ENCODE data around the gene CYTH4.

The CYTH4 gene

DNA sequence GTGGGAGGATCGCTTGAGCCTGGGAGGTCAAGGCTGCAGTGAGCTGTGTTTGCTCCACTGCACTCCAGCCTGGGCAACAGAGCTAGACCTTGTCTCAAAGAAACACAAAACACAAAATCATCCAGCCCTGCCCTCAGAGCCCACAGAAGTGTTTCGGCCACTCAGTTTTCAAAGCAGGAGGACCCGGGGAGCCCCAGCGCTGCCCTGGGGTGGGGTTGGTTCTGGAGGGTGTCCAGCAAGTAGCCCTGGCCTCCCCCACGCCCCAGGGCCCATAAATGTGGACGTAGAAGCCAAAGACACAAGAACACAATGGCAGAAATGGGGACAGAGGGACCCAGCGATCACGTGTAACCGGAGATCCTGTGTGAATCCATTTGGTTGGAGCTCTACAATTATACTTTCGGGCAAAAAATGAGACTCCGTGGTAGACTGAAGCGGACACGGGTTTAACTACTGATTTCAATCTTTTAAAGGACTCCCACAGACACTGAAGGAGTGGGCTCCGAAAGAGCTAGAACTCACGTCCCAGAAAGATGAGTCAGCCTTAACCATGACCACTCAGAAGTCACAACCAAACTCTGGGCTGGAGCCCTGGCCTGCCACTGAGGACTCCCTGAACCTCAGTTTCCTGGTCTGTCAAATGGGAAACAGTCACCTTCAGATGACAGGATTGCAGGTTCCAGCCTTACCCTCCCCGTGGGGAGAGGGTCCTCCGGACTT is 9.0 kb upstream of the CYTH4 start:
- DNase-seq = no peak

DNA sequence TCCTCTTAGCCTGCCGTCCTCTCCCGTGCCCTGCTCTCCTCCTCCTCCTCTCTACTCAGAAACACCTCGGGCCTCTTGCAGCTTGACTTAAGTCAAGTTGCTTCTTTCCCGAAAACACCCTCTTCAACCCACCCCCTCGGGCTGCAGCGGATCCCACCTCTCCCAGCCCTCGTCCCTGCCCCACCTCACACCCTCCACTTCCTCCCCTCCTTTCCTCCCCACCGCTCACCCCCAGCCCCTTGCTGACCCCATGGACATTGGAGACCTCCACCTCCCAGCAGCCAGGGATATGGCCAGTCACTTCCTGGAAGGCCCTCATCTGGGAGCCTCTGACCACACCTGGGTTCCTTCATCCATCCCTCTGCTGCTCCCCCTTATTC is 8.5 kb upstream of the CYTH4 start:
- DNase-seq = no peak

DNA sequence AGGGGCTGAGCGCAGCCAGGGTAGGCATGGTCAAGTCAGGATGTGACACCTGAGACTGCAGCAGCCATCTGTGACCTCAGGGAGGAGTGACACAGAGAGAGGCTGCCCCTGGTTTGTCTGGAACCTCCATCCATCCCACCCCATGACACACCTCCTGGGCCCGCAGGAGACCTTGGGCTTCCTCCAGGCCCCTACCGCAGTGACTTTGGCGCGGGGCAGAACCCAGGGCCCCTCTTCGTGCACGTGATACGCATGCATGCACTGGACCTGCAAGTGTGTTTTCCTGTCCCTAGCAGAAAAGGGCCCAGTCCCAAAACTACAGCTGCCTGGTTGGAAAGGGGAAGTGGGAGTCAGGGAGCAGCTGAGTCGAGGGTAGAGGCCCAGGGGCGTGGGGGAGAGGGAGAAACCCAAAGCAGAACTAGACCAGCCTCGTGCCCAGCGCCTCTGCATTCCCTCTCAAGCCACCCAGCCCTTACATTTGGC is 7.9 kb upstream of the CYTH4 start:
- no peak for DNase-seq

GRCh38 chr22:37275134-37275533 is 7.2 kb upstream of the CYTH4 start:
- DNase-seq = no peak

GRCh38 chr22:37275622-37276021 is 6.7 kb upstream of the CYTH4 start:
- no peak for DNase-seq

DNA sequence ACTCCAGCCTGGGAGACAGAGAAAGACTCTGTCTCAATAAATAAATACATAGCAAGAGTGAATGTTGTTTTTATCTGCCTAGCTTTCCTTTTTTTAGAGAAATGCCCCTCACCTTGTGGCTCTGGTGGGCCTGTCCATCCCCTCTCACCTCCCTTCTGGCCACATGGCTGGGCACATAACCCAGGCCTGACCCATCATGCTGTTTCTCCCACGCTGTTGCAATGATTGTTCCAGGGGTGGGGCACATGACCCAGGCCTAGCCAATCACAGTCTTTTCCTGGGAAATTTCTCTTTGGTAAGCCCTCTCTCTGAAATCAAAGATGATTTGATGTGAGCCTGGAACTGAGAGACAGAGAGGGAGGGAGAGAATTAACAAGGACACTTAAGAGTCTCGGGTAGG is 5.5 kb upstream of the CYTH4 start:
- DNase-seq = no peak

- no peak for DNase-seq
Observed at GRCh38 chr22:37277384-37277783, 4.9 kb upstream of the CYTH4 start.

- no peak for DNase-seq
Observed at GRCh38 chr22:37278261-37278660, 4.0 kb upstream of the CYTH4 start.

DNA sequence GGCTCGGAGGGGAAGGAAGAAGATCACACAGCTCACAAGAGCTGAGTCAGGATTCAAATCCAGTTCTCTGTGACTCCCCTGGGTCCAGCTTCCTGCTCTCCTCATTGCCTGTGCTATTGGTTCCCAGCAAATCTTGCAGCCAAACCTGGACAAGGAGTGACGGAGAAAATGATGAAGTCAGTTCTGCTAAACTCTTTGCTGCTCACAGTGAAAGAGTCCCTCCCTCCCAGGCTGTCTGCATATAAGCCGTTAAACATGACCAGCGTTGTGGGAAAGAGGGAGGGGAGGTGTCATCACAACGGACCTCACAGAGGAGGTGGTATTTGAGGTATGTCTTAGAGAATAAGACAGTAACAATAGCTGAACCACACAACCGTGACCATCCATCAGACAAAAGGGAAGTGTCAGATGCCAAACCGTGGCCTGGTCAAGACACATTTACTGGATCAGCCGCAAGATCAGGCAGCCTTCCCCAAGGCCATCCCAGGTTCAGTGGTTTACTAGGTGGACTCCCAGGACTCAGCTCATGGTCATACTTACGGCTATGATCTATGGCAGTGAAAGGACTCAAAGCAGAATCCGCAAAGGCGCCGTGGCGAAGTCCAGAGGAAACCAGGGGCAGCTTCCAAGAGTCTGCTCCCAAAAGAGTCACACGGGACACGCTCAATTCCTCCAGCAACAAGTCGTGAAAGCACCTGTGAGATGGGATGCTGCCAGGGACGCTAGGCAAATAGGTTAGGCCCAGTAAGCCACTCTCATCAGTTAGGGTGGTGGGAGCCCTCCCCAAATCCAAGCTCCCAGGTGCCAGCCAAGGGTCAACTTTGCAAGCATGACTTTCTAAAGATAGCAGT is 2.8 kb upstream of the CYTH4 start:
- no peak for DNase-seq

- no peak for DNase-seq
Observed at GRCh38 chr22:37280718-37281117, 1.6 kb upstream of the CYTH4 start.

DNA sequence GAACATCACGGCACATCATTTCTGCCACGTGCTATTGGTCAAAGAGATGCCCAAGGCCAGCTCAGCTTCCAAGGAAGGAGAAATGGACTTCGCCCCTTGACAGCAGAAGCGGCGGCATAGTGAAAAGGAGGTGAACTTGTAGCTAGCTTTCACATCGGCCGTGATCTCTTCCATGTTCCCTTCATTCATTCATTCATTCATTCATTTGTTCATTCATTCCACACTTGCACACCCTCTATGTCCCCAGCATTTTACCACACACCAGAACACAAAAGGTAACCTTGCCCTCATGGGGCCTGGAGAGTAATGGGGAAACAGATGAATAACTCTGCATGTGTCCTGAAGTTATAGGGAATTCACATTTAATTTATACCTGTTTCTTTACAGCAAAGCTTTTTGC is 1.1 kb upstream of the CYTH4 start:
- no peak for DNase-seq

DNA sequence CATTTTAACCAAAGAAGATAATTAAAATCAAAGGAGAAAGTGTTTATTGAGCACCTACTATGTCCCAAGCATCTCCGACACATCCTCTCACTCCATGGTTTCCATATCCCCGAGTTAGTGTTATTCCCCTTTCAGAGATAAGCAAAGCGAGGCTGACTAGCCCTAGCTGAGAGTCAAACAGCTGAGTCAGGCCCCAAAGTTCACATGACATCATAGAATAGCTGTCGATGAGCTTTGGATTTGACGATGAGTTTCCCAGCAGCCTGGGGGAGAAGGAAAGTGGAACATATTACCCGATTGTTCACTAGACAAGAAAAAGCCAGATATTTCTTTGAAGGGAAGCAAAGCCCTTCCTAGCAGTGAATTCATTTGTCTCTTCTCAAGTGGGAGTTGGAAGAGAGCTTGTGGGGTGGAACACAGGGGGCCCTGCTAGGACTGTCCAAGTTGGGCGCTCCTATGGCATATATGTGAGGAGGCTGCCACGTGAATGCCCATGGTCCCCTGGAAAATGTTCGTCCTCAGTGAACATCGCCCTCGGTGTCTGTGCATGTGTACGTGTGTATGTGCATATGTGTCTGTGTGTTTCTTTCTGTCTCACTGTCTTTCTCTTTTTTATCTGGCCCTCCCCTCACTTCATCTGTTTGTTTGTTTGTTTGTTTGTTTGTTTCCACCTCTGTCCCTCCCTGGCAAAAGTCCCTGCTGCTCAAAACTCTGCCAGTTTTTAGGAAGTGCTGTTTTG is 493 bp upstream of the CYTH4 start:
- no peak for DNase-seq

- DNase-seq = no peak
Observed at GRCh38 chr22:37283393-37283937, 1.2 kb downstream of the CYTH4 start.

DNA sequence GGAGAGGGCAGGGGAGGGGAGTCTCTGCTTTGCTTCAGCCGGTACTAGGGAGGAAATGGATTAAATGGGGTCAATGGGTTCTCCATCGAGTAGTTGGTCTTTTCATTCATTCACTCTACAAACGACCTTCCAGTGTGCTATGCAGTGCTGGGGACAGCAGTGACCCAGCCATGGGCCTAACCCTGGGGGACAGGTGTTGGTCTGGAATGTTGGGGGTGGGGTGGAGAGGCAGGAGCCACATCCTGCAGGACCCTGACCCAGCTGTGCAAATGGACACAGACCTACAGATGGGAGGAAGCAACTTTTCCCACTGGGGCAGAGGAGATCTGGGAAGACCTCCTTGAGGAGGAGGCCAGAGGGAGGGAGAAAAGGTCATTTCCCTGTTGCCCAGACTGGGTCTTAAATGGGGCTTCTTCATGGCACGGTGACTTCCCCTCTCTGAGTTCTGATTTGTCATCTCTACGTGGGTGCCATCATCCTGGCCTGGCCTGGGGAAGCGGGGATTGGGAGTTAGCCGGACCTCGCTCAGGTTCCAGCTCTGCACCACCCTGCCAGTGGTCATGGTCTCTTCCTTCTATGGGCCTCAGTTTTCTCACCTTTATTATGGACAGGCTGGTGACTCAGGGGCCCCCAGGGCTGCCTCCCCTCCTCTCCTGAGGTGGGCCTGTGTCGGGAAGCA is 2.0 kb downstream of the CYTH4 start:
- no peak for DNase-seq

DNA sequence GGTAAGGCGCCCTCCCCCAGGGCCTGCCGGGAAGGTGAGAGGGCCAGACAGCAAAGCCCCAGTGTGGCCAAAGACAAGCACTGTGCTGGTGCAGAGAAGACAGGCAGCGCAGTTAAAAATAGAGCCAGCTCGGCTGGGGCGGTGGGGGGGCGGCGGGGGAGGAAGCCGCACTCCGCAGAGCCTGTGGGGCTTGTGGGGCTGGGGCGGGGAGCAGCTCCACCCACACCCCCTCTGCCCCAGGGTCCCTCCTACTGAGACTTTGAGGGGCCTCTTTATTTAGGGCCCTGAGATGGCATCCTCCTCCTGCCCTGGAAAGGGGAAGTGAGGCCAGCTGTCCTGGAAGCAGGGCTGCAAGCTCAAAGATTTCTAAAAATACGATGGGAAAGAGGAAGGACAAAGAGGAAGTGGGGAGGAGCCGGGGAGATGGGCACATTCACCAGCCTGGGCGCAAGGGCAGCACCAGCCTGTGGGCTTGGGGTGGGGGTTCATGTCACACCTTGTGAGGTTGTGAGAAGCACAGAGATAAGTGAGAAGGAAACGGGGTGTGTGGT is 2.6 kb downstream of the CYTH4 start:
- DNase-seq = no peak

DNA sequence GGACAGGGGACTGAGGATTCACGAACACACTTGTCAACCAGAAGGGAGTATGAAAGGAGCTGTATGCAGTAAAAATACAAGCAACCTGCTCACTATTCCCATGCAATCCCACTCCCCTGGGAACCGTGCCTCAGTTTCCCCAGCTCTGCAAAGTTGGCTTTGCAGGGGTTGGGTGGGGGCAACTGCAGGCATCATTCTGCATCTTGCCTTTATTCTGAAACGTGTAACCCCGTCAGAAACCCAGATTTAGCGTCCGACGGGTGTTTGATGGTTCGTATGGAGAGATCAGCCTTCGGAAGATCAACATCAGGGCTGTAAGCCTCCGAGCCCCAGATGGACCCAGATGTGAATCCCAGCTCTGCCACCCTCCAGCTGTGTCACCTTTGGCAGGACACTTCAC is 3.6 kb downstream of the CYTH4 start:
- no peak for DNase-seq

GRCh38 chr22:37287550-37287951 is 5.2 kb downstream of the CYTH4 start:
- DNase-seq = no peak

DNA sequence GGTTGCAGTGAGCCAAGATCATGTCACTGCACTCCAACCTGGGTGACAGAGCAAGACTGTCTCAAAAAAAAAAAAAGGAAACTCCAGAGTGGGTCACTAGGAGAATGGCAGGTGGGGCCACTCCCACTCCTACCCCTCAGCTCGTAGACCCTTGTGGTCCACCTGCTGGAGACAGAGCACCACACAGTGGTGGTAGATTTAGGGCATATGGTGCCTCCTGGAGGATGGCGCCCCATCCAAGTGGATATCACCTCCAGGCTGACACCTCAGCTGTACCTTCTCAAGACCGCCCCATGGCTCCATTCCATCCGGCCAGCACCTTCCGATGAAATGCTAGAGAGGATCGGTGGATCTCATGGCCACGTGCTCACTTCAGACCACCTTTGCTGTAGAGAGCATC is 6.2 kb downstream of the CYTH4 start:
- no peak for DNase-seq

DNA sequence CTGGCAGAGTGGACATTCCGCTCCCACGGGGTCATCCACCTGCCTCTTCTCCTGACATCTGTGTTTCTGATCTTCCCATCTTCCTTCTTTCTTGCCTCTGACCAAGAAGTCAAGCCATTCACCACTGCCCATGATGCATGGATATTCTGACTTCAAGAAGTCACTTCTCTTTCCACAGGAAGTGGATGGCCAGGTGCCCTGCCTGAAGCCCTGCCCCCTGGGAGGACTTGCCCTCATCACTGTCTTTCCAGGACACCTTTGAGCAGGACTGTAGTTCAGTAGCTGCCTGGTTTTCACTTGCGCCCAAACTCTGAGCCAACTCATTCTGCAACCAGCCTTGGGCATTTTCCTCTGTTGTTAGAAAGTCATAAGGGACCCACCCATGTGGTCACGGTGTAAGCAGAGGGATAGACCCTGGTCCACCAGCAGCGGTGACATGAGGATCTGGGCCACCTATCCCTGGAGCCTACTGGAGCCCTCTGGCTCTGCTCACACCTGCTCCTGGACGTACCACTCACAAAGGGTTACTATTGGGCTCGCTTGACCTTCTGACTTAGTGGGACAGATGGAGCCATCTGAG is 6.9 kb downstream of the CYTH4 start:
- no peak for DNase-seq

DNA sequence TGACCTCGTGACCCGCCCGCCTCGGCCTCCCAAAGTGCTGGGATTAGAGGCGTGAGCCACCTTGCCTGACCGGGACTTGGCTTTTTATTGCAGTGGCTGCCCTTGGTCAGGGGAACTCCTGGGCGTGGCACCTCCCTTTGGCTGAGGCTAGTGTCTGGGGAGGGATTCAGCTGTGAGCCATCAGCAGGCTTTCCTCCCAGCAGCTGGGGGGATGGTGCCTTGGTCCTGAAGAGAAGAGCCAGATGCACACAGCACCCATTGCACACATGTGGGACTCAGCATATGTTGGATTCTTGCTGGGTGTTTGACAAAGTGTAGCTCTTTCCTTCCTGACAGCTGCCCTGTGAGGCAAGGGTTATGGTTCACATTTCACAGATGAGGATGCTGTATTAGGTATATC is 8.4 kb downstream of the CYTH4 start:
- DNase-seq = no peak

- DNase-seq = no peak
Observed at GRCh38 chr22:37291559-37292298, 9.4 kb downstream of the CYTH4 start.
